NCI-H1436 treated with DMSO at 0.1 percent for 48 hours (cell line): ENCODE results near the gene BANF1.
"Not testable (repeated sequence)": the region's sequence is repeated elsewhere in the genome, so short reads cannot be mapped to it uniquely, and the experiment has no call there.

ENCODE experiments used
- DNase-seq: peaks from one replicate; lab custom pipeline; 2025; lab: John Stamatoyannopoulos, UW

BANF1 gene

DNA sequence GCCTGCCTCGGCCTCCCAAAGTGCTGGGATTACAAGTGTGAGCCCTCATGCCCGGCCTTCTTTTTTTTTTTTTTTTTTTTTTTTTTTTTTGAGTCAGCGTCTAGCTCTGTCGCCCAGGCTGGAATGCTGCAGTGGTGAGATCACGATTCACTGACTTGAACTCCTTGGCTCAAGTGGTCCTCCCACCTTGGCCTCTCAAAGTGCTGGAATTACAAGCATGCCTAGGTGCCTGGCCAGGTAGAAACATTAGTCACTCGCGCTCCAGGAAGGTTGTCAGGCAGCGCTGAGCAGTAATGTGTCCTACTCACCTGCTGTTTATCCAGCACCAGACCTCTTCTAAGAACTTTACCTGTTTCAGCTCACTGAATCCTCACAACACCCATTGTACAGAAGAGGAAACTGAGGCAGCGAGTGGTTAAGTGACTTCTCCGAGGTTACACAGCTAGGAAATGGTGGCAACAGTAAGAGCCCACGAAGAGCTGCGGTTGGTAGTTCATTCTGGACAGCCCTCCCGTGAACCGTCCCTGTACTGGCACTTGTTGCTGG lies 9.0 kb downstream of the BANF1 start:
- no peak for DNase-seq

GRCh38 chr11:66011785-66012303 lies 9.5 kb downstream of the BANF1 start, which contains the start of gene CST6:
CST6 (plus strand) TSS chr11:66012008; CDS start chr11:66012045, 37 bp downstream.
- no peak for DNase-seq

DNA sequence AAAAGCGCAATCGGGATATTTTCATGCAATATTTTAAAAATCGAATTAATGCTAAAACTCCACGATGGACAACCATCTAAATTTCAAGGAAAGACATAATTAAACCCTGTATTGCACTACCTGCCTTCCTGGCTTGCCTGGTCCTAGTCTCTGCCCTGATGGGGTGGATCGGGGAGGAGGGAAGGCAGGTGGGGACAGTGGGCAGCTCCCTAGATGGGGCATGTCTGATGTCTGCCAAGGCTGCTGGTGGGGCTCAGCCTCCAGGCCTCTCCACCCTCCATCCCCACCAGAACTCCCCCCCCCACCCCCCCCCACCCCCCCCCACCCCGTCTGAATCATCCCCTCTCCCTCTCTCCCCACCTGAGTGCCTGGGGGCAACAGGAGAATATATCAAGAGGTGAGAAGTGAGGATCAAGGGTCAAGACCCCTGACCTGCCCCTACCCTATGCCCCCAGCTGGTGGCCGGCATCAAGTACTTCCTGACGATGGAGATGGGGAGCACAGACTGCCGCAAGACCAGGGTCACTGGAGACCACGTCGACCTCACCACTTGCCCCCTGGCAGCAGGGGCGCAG lies 10.2 kb downstream of the BANF1 start:
- DNase-seq = no peak

GRCh38 chr11:66012946-66013761 lies 10.9 kb downstream of the BANF1 start:
- no peak for DNase-seq

GRCh38 chr11:66013762-66014100 lies 11.4 kb downstream of the BANF1 start:
- DNase-seq = no peak

DNA sequence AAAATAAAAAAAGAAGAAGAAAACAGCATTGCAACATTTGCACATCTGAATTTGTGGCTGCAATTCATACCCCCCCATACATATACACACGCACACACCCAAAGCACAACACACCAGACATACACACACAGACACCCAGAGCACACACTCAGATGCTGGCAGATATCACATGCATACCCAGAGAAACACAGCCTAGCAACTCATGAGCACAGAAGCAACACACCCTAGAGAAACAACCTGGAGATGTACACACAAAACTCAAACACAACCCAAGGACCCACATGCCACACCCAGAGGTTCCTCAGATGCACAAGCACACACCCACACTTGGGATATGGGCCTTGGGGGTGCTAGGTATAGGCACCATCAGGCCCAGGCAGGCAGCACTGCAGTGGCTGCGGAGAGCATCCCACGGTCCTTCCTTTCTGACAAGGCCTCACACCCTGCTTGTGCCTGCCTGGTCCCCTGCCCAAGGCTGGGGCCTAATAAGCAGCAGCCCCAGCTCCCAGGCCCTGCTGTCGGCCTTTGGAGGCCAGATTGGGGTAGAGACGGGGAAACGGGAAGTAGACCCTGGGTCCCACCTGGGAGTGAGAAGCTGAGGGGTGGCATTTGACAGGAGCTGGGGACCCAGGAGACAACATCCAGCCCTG lies 12.6 kb downstream of the BANF1 start:
- no peak for DNase-seq

- no peak for DNase-seq
Observed at GRCh38 chr11:66015454-66015881, 13.2 kb downstream of the BANF1 start.

- no peak for DNase-seq
Observed at GRCh38 chr11:66015936-66016792, 13.9 kb downstream of the BANF1 start.

- no peak for DNase-seq
Observed at GRCh38 chr11:66016793-66017177, 14.5 kb downstream of the BANF1 start.

GRCh38 chr11:66017321-66017720 lies 15.0 kb downstream of the BANF1 start:
- no peak for DNase-seq

GRCh38 chr11:66020212-66020611 lies 17.9 kb downstream of the BANF1 start:
- DNase-seq = no peak

DNA sequence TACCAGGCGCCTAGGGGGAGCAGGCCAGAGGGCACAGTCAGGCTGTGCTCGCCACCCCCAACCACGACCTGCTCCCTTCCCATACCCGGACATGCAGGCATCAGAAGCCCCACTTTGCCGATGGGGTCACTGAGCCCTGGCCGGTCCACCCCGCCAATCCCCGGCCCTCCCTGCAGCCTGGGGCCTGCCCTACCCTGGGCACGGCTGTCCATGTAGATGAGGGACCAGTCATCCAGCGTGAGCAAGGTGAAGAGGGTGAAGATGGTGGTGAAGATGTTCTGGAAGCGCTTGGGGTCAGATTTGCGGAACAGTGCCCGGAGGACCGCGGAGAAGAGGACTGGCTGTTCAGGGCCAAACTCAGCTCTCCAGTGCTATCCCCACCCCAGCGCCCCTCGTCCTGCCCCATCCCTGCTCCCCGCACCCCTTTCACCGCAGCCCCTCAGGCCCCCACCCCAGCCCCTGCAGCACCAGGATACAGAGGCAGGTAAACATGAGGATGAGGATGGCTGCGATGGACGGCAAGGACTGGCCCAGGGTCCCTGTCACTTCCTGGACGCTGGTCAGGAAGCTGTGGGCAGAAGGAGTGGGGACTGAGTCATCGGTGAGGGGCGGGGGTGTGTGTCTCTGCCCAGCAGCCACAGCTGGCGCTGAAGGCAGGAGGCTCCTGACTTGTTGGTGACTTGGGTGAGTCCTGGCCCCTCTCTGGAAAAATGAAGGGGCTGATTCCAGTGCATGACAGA lies 18.5 kb downstream of the BANF1 start:
- no peak for DNase-seq

DNA sequence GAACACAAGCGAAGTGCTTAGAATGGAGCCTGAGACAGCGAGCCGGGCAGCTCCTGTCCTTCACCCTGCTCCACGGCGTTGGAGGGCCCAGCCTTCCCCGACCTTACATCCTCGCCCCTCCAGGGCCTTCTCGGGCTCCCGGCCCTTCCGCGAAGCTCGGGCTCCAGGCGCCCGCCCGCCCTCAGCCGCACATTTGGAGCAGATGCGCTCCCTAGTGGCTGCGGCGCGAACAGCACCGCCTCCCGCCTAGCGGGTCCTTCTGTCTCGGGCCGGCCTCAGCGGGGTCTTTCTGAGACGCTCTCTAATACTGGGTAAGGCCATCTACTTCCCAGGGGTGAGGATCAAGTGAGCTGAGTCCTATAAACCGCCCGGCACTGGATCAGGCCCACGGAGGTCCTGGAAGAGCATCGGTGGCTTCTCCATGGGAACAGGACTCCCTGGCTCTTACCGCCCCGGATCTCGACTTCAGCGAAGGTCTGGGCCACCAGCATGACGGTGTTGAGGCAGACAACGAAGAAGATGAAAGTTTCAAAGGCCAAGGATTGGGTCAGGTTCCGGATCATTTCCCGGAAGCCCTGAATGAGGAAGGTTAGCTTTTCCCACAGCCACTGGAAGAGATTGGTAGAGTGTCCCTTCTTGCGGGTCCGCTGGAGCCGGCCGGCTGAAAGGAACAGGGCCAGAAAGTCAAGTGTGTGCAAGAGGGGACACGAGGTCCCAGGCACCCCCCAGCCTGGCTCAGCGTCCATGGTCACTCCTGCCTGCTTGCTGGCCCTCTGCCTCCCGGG lies 20.3 kb downstream of the BANF1 start:
- no peak for DNase-seq

DNA sequence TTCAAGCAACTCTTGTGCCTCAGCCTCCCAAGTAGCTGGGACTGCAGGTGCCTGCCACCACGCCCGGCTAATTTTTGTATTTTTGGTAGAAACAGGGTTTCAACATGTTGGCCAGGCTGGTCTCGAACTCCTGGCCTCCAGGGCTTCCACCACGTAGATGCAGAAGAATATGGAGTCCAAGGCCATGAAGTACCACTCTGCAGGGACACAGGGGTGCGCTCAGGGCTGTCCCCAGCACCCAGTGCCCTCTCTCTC lies 20.8 kb downstream of the BANF1 start:
- DNase-seq = not testable (repeated sequence)

DNA sequence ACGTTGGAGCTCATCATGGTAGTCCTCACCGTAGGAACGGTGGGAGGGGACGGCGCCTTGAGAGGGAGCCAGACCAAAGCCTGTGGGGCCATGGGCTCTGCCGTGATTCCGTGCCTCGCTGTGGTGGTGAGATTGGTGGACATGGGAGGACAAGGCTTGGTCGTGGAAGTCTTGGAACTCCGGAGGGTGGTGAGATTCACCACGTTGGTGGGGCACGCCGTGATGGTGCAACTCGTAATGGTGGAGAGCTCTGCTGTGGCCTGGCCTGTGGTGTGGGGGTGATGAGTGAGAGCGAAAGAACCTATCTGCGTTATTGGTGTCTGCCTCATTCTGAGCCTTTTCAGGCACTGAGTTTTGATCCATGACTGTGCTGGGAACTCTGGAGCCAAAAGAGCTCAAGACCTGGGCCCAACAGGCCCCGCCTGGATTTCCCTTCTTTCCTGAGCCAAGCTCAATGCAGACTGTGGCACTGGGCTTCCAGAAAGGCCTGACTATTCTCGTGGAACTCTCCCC lies 23.8 kb downstream of the BANF1 start, which contains the start of gene CATSPER1:
CATSPER1 (minus strand) TSS at position 463 of the 513 bp plus-strand sequence; CDS start at position 363, 100 bp downstream.
- DNase-seq = no peak

DNA sequence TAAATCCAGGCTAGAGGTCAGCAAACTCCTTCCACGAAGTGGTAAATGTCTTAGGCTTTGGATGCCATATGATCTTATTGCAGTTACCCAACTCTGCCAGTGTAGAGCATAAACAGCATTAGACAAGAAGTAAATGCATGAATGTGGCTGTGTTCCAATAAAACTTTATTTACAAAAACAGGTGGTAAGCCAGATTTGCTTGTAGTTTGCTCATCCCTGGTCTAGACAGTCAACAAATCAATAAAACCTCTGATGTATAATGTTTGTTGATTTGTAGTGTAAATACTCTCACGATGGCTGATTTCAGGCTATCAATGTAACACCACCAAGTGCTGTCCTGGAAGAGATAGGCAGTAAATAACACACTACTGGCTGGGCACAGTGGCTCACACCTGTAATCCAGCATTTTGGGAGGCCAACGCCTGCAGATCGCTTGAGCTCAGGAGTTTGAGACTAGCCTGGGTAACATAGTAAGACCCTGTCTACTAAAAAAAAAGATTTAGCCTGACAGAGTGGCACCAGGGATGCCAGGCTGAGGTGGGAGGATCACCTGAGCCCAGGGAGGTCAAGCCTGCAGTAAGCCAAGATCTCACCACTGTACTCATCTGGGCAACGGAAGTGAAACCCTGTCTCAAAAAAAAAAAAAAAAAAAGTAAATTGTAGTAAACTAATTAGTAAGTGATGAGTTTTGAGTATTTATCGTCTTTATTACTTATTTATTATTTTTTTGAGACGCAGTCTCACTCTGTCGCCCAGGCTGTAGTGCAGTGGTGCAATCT lies 30.8 kb downstream of the BANF1 start:
- no peak for DNase-seq

DNA sequence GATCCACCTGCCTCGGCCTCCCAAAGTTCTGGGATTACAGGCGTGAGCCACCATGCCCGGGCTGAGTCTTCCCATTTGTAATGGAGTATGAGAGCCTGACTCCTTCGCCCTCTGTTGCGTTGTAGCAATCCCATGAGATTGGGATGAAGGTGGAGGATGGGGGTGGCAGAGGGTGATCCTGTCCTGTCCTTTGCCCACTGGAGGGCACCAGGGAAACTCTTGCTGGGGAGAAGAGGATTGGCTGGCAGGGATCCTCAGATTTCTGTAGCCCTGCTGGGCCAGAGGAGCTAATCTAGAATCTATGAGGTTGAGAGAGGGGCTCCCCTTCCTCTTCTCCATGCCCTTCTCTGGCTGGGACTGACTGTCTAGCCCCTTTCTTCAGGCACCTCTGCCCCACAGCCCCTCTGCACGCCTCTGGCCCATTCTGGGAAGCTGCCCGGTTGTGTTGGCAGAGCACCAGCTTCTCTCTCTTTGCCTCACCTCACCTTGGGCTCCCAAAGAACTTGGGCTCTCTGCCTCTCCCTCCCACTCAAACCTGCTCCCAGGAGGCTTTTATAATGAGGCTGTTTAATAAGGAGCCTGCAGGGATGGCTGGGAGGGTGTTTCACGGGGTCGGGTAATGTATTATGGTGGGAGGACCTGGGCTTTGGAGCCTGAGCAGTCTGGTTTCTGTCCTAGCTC lies 33.5 kb downstream of the BANF1 start:
- DNase-seq = no peak

GRCh38 chr11:66036334-66036710 lies 34.0 kb downstream of the BANF1 start:
- DNase-seq = no peak

DNA sequence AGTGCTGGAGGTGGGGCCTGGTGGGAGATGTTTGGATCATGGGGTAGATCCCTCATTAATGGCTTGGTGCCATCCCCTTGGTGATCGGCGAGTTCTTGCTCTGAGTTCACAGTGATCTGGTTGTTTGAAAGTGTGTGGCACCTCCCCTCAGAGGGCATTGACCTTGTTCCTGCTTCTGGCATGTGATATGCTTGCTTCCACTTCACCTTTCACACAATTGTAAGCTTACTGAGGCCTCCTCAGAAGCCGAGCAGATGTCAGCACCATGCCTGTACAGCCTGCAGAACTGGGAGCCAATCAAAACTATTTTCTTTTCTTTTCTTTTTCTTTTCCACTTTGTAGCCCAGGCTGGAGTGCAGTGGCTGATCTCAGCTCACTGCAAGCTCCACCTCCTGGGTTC lies 35.0 kb downstream of the BANF1 start:
- no peak for DNase-seq
